ENCODE results near the gene FBL. TPM values are rescaled to one million over a fixed set of nuclear protein-coding genes. Genes with fewer than 3 reads are reported as not detected.

Gene FBL
- total RNA-seq, 1 experiment from 2014 or later = 502 TPM

- TF ChIP-seq CTCF (IDR thresholded peaks at IDR 0.05; ENCODE audit: unreplicated experiment) = no peak
- TSS peak; percentile 83 for BruUV-seq (replicated peaks)
- POLR2A ChIA-PET = interaction anchor here (0.6 to 4.1 kb wide), 10 partner anchors 8 to 1481 kb away, joined by 3 to 41 read pairs (median 5); partner anchors contain the start of genes DYRK1B, PSMC4 and ZNF546
- H3K4me1 Mint-ChIP-seq (ENCODE audit: insufficient read depth, unreplicated experiment) = peaks cover 36% of the 10 kb centered on the region
- H3K36me3 Mint-ChIP-seq (ENCODE audit: insufficient read depth, unreplicated experiment) = peaks cover 14% of the 10 kb centered on the region
- H3K27me3 Mint-ChIP-seq (ENCODE audit: insufficient read depth, unreplicated experiment) = no peaks in the 10 kb centered on the region
- H3K27ac Mint-ChIP-seq (ENCODE audit: low read depth, unreplicated experiment) = peak overlapping the region; percentile 90
- intact Hi-C loops (cut with micrococcal nuclease) = loop anchor here (2.0 kb wide), 1 partner anchor 124 kb away; the partner anchor contains the start of gene PSMC4
- DNase-seq (ENCODE audit: unreplicated experiment) = no peak
- no peaks in the 10 kb centered on the region for H3K9me3 Mint-ChIP-seq (ENCODE audit: unreplicated experiment)
- H3K4me3 Mint-ChIP-seq (ENCODE audit: unreplicated experiment) = peak overlapping the region; percentile 90
- CTCF ChIA-PET = interaction anchor here (0.6 to 6.9 kb wide), 6 partner anchors 20 to 660 kb away, joined by 3 to 67 read pairs (median 4); partner anchors contain the start of gene PSMC4
Observed at GRCh38 chr19:39846678-39847486, 703 bp upstream of the FBL start.

DNA sequence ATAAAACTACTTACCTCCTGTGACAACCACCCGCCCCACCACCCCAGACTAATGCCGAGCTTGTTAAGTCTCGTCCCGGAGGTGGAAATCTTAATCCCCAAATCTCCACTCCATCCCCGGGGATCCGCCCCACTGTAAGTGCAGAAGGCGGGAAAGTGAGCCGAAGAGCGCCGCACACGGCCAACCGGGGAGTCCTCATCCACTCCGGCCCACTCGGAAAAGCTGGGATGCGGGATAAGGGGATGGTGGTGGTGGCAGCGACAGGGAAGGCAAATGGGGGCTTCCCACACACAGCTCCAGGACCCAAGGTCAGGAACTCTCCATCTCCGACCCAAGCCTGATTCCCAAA is 621 bp downstream of the FBL start:
- H3K36me3 Mint-ChIP-seq (ENCODE audit: insufficient read depth, unreplicated experiment) = peaks cover 14% of the 10 kb centered on the region
- TF ChIP-seq CTCF (IDR thresholded peaks at IDR 0.05; ENCODE audit: unreplicated experiment) = no peak
- POLR2A ChIA-PET = interaction anchor here (0.8 to 4.1 kb wide), 8 partner anchors 10 to 410 kb away, joined by 3 to 41 read pairs (median 8); partner anchors contain the start of genes DYRK1B, PSMC4, RPS16 and ZNF546
- no peak for DNase-seq (ENCODE audit: unreplicated experiment)
- H3K9me3 Mint-ChIP-seq (ENCODE audit: unreplicated experiment) = no peaks in the 10 kb centered on the region
- peak overlapping the region; percentile 90 for H3K27ac Mint-ChIP-seq (ENCODE audit: low read depth, unreplicated experiment)
- no peaks in the 10 kb centered on the region for H3K27me3 Mint-ChIP-seq (ENCODE audit: insufficient read depth, unreplicated experiment)
- TSS peak; percentile 60 for BruUV-seq (replicated peaks)
- peak overlapping the region; percentile 90 for H3K4me3 Mint-ChIP-seq (ENCODE audit: unreplicated experiment)
- CTCF ChIA-PET = interaction anchor here (0.6 to 6.9 kb wide), 11 partner anchors 10 to 447 kb away, joined by 3 to 67 read pairs (median 4); partner anchors contain the start of gene PSMC4
- H3K4me1 Mint-ChIP-seq (ENCODE audit: insufficient read depth, unreplicated experiment) = peaks cover 36% of the 10 kb centered on the region
- intact Hi-C loops (cut with micrococcal nuclease) = no loop called here

DNA sequence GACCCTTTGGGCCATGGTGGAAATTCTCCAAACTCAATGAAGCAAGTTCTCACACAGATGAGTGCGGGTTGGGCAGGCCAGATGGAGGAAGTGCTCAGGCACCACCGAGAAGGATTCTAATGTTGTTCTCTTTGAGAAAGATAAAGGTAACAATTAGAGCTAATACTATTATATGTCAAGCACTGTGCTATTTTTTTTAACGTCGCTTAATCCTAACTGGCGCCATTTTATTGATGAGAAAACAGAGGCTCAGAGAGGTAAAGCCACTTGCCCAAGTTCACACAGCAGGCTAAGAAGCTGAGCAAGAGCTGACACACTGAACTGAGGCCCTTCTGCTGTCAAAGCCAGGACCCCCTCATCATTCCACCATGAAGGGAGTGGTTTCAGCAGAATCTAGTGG is 1.0 kb downstream of the FBL start:
- intact Hi-C loops (cut with micrococcal nuclease) = no loop called here
- TF ChIP-seq CTCF (IDR thresholded peaks at IDR 0.05; ENCODE audit: unreplicated experiment) = no peak
- BruUV-seq (replicated peaks) = no TSS peak
- Mint-ChIP-seq H3K36me3 (ENCODE audit: insufficient read depth, unreplicated experiment) (peaks cover 18% of the 10 kb centered on the region), H3K27me3 (ENCODE audit: insufficient read depth, unreplicated experiment) (no peaks in the 10 kb centered on the region), H3K4me1 (ENCODE audit: insufficient read depth, unreplicated experiment) (peaks cover 36% of the 10 kb centered on the region), H3K27ac (ENCODE audit: low read depth, unreplicated experiment) (peak overlapping the region; percentile 90), H3K9me3 (ENCODE audit: unreplicated experiment) (no peaks in the 10 kb centered on the region), H3K4me3 (ENCODE audit: unreplicated experiment) (peak overlapping the region; percentile 90)
- ChIA-PET CTCF (interaction anchor here (0.6 to 6.9 kb wide), 16 partner anchors 10 to 497 kb away, joined by 3 to 67 read pairs (median 4); partner anchors contain the start of gene PSMC4), POLR2A (interaction anchor here (0.8 to 4.1 kb wide), 8 partner anchors 9 to 410 kb away, joined by 3 to 41 read pairs (median 8); partner anchors contain the start of genes DYRK1B, PSMC4, RPS16 and ZNF546)
- peak; percentile 2 for DNase-seq (ENCODE audit: unreplicated experiment)

Data from MCF 10A (cell line).